Esophagus squamous epithelium (tissue), 5 donors: ENCODE results near the gene PIM1. TPM values are rescaled to one million over a fixed set of nuclear protein-coding genes. Genes with fewer than 3 reads are reported as not detected.
A peak's percentile ranks its signal among the peaks of the same experiment; 100 is the strongest.
"Not testable (repeated sequence)": the region's sequence is repeated elsewhere in the genome, so short reads cannot be mapped to it uniquely, and the experiment has no call there.

Source experiments
- DNase-seq: peaks from one replicate; lab custom pipeline; 2025; lab: John Stamatoyannopoulos, UW
- H3K27ac ChIP-seq, 4 donors: fragments of 200-600 bp; sonication (generic); one replicate each; pipeline ENCODE4 v1.5.1; 2016 to 2019; ENCODE audit warnings: mild to moderate bottlenecking in 1 of 4
- H3K27me3 ChIP-seq, 4 donors: fragments of 200-600 bp; sonication (generic); 1 replicate in 3 of 4; 2 replicates in 1 of 4; pipeline versions ENCODE4 v1.5.1 to v1.6.0; 2017 to 2021; ENCODE audit warnings: antibody characterized with exemption in 1 of 4
- H3K36me3 ChIP-seq, 3 donors: fragments of 200-600 bp; sonication (generic); one replicate each; pipeline ENCODE4 v1.5.1; 2016 to 2019
- H3K4me1 ChIP-seq, 3 donors: fragments of 200-600 bp; sonication (generic); one replicate each; pipeline ENCODE4 v1.5.1; 2017 to 2019
- H3K4me3 ChIP-seq, 4 donors: fragments of 200-600 bp; sonication (generic); 1 replicate in 3 of 4; 2 replicates in 1 of 4; pipeline ENCODE4 v1.5.1; 2016 to 2019; ENCODE audit warnings: mild to moderate bottlenecking in 2 of 4, moderate library complexity in 1 of 4
- H3K9me3 ChIP-seq, 3 donors: fragments of 200-600 bp; sonication (generic); one replicate each; pipeline ENCODE4 v1.5.1; 2016 to 2019
- CTCF ChIP-seq, 6 experiments: fragments of 450-650 bp in 4 of 6; fragments of 200-600 bp in 2 of 6; sonication (generic) in 2 of 6; IDR thresholded peaks; one replicate each; pipeline ENCODE4 v1.5.1; 2016 to 2019; ENCODE audit warnings: antibody characterized with exemption in 6 of 6, mild to moderate bottlenecking in 4 of 6, moderate library complexity in 4 of 6
- POLR2A ChIP-seq, 4 donors: fragments of 450-650 bp; IDR thresholded peaks; one replicate each; pipeline ENCODE4 v1.6.1; 2017; ENCODE audit warnings: antibody characterized with exemption in 4 of 4, mild to moderate bottlenecking in 4 of 4, moderate library complexity in 3 of 4
- WGBS, 2 donors: methylation state at CpG; one replicate each; pipeline ENCODE4 v1.1.5; 2018; 5-methylcytosine and 5-hydroxymethylcytosine counted together
- intact Hi-C: fragments of 100-400 bp; cut with DNase I; formaldehyde crosslinking; loops from one replicate; pipeline ENCODE4 v1.15.0; 2022
- total RNA-seq, 4 donors: library from RNA; depleted of rRNA; stranded (reverse); fragments of >200 nt; gene quantifications; one replicate each; pipeline ENCODE4 v1.1.0, GENCODE V29; 2016
- donor health status: DM: yes; HTN: yes; CAD: no.

The PIM1 gene
- total RNA-seq, 4 donors from 2014 or later: 57.3 to 206 (median 96.6) TPM

GRCh38 chr6:37125774-37126492, 44.0 kb upstream of the PIM1 start:
- Histone ChIP-seq H3K27me3 (peaks cover 0 to 9% (median 0%) of the 10 kb centered on the region in 4 donors), H3K9me3 (no peaks in the 10 kb centered on the region), H3K27ac (no peak overlapping the region), H3K4me3 (no peak overlapping the region), H3K4me1 (peaks cover under 1 to 19% (median 13%) of the 10 kb centered on the region in 3 donors), H3K36me3 (no peaks in the 10 kb centered on the region)
- 21 to 42% methylated on average over 7 to 16 of the region's 20 CpGs for WGBS, 2 donors
- DNase-seq: no peak
- intact Hi-C loops: no loop called here
- TF ChIP-seq CTCF (IDR thresholded peaks at IDR 0.05): no peak
- TF ChIP-seq POLR2A (IDR thresholded peaks at IDR 0.05): no peak

- intact Hi-C loops: no loop called here
- Histone ChIP-seq H3K27me3 (peaks cover 0 to 9% (median 0%) of the 10 kb centered on the region in 4 donors), H3K4me3 (no peak overlapping the region), H3K36me3 (no peaks in the 10 kb centered on the region), H3K9me3 (no peaks in the 10 kb centered on the region), H3K27ac (no peak overlapping the region), H3K4me1 (peaks cover 6 to 25% (median 18%) of the 10 kb centered on the region in 3 donors)
- 69 to 72% methylated on average over 6 of the region's 6 CpGs for WGBS, 2 donors
- DNase-seq: no peak
- no peak for TF ChIP-seq CTCF (IDR thresholded peaks at IDR 0.05)
- no peak for TF ChIP-seq POLR2A (IDR thresholded peaks at IDR 0.05)
Observed at GRCh38 chr6:37126493-37126958, 43.4 kb upstream of the PIM1 start.

DNA sequence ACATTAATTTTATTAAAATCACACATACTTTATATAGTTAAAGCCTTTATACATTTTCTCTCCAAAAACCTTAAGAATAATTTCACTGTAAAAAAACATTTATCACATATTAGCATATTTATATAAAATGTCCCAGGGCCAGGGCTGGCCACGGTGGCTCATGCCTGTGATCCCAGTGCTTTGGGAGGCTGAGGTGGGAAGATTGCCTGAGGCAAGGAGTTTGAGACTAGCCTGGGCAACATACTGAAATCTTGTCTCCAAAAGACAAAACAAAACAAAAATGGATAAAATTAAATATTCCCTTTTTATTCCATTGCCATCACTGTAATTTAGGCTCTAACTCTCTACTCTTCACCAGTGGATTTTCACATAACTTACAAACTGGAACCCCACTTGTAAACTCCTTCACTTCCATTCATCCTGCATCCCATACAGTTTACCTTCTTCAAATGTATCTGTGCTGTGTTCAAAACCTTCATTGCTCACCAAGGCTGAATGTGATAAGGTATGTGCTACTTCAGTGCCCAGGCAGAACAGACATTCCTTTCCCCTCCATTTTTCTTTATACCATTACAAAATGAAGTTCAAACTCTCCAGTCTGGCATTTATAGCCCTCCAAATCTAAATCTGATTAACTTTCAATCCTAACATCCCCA, 42.9 kb upstream of the PIM1 start:
- no peak overlapping the region for H3K27ac ChIP-seq
- no peak for DNase-seq
- 56 to 67% methylated on average over 1 of the region's 1 CpG for WGBS, 2 donors
- peaks cover 11 to 31% (median 22%) of the 10 kb centered on the region in 3 donors for H3K4me1 ChIP-seq
- H3K36me3 ChIP-seq: no peaks in the 10 kb centered on the region
- no peak overlapping the region for H3K4me3 ChIP-seq
- H3K27me3 ChIP-seq: peaks cover 0 to 9% (median 0%) of the 10 kb centered on the region in 4 donors
- no peaks in the 10 kb centered on the region for H3K9me3 ChIP-seq
- intact Hi-C loops: no loop called here
- TF ChIP-seq CTCF (IDR thresholded peaks at IDR 0.05) (no peak), POLR2A (IDR thresholded peaks at IDR 0.05) (no peak)

GRCh38 chr6:37127961-37128862, 41.7 kb upstream of the PIM1 start:
- peaks cover 11 to 36% (median 22%) of the 10 kb centered on the region in 3 donors for H3K4me1 ChIP-seq
- no peak overlapping the region for H3K4me3 ChIP-seq
- 74 to 88% methylated on average over 8 of the region's 8 CpGs for WGBS, 2 donors
- H3K27me3 ChIP-seq: peaks cover 0 to 9% (median 0%) of the 10 kb centered on the region in 4 donors
- intact Hi-C loops: no loop called here
- TF ChIP-seq CTCF (IDR thresholded peaks at IDR 0.05): no peak
- no peak for TF ChIP-seq POLR2A (IDR thresholded peaks at IDR 0.05)
- peak overlapping the region in 2 of 4 donors; percentile 4 to 43 for H3K27ac ChIP-seq
- H3K36me3 ChIP-seq: no peaks in the 10 kb centered on the region
- H3K9me3 ChIP-seq: no peaks in the 10 kb centered on the region
- no peak for DNase-seq

- 85 to 93% methylated on average over 8 to 11 of the region's 12 CpGs for WGBS, 2 donors
- Histone ChIP-seq H3K27ac (peak overlapping the region in 2 of 4 donors; percentile 4 to 43), H3K4me1 (peaks cover 13 to 42% (median 24%) of the 10 kb centered on the region in 3 donors)
- H3K4me3 ChIP-seq, H3K27me3 ChIP-seq, DNase-seq, H3K9me3 ChIP-seq, H3K36me3 ChIP-seq, intact Hi-C loops: not testable (repeated sequence)
Observed at GRCh38 chr6:37128863-37129443, 41.0 kb upstream of the PIM1 start.
